IMR-90 (cell line): Measurements from ENCODE around the gene LDLRAD3. TPM values are rescaled to one million over a fixed set of nuclear protein-coding genes. Genes with fewer than 3 reads are reported as not detected.

Experiments used
- ATAC-seq: fragments of 200-7000 bp; cut with Tn5 transposase; 2 replicates; pipeline ENCODE4 v1.9.1; 2020; ENCODE audit warnings: low read depth, mild to moderate bottlenecking, moderate library complexity
- BruUV-seq: library from RNA; stranded (reverse); fragments of 400-500 nt; replicated peaks from 2 replicates; lab custom pipeline; 2021; lab: Mats Ljungman, UMichigan
- CTCF ChIA-PET: fragments of 300-600 bp; formaldehyde crosslinking; extraction: SDS; loops from one replicate; lab custom pipeline; 2021; ENCODE audit warnings: antibody characterized with exemption; lab: Yijun Ruan, JAX
- POLR2A ChIA-PET: fragments of 300-600 bp; sonication (Branson Sonifier 250); formaldehyde crosslinking; loops from one replicate; lab custom pipeline; 2022; ENCODE audit warnings: antibody characterized with exemption; ENCODE audit not compliant: unreplicated experiment; lab: Charles Lee
- DNase-seq: peaks from one replicate; pipeline ENCODE4 v3.0.0; 2013
- H2AFZ ChIP-seq: replicated peaks from 2 replicates; pipeline ENCODE3; 2013; ENCODE audit warnings: low read length, mild to moderate bottlenecking; ENCODE audit not compliant: poor library complexity
- H2AK5ac ChIP-seq: 2 replicates; pipeline ENCODE4 v1.6.1; 2013; ENCODE audit warnings: low read depth, low read length, inconsistent platforms
- H2AK9ac ChIP-seq: replicated peaks from 2 replicates; pipeline ENCODE3; 2013; ENCODE audit warnings: mild to moderate bottlenecking, low read depth, low read length, moderate library complexity; ENCODE audit not compliant: poor library complexity
- H2BK120ac ChIP-seq: 2 replicates; pipeline ENCODE4 v1.6.1; 2013; ENCODE audit warnings: low read depth, low read length, inconsistent platforms
- H2BK15ac ChIP-seq: 3 replicates; pipeline ENCODE4 v1.6.1; 2013; ENCODE audit warnings: low read depth, low read length, inconsistent platforms
- H2BK20ac ChIP-seq: 2 replicates; pipeline ENCODE4 v1.6.1; 2013; ENCODE audit warnings: low read depth, mild to moderate bottlenecking, inconsistent platforms, low read length, moderate library complexity
- H2BK5ac ChIP-seq: 2 replicates; pipeline ENCODE4 v1.6.1; 2013; ENCODE audit warnings: mild to moderate bottlenecking, low read depth, low read length, inconsistent platforms; ENCODE audit not compliant: poor library complexity, severe bottlenecking
- H3K14ac ChIP-seq: replicated peaks from 2 replicates; pipeline ENCODE4 v1.6.1; 2013; ENCODE audit warnings: low read depth, low read length, inconsistent platforms
- H3K18ac ChIP-seq: 2 replicates; pipeline ENCODE4 v1.6.1; 2013; ENCODE audit warnings: low read depth, low read length, control low read depth
- H3K23ac ChIP-seq: 2 replicates; pipeline ENCODE4 v1.6.1; 2013; ENCODE audit warnings: low read depth, low read length, inconsistent platforms
- H3K27ac ChIP-seq: 2 replicates; pipeline ENCODE4 v1.5.1; 2013; ENCODE audit warnings: mild to moderate bottlenecking, control low read depth, low read length; ENCODE audit not compliant: insufficient read depth
- H3K27me3 ChIP-seq: 2 replicates; pipeline ENCODE4 v1.6.1; 2013; ENCODE audit warnings: low read length; ENCODE audit not compliant: control insufficient read depth, insufficient read depth
- H3K36me3 ChIP-seq: 2 replicates; pipeline ENCODE4 v1.6.1; 2013; ENCODE audit warnings: low read length, mixed read lengths; ENCODE audit not compliant: control insufficient read depth, insufficient read depth
- H3K4ac ChIP-seq: 2 replicates; pipeline ENCODE4 v1.6.1; 2013; ENCODE audit warnings: low read depth, low read length, inconsistent platforms
- H3K4me1 ChIP-seq: 2 replicates; pipeline ENCODE4 v1.6.1; 2013; ENCODE audit warnings: low read length, mixed read lengths; ENCODE audit not compliant: control insufficient read depth, insufficient read depth
- H3K4me2 ChIP-seq: 2 replicates; pipeline ENCODE4 v1.6.1; 2013; ENCODE audit warnings: low read depth, mild to moderate bottlenecking, control low read depth, low read length, moderate library complexity
- H3K4me3 ChIP-seq: 2 replicates; pipeline ENCODE4 v1.5.1; 2013; ENCODE audit warnings: low read depth, mild to moderate bottlenecking, control low read depth, low read length, moderate library complexity; ENCODE audit not compliant: insufficient read depth
- H3K56ac ChIP-seq: 2 replicates; pipeline ENCODE4 v1.6.1; 2013; ENCODE audit warnings: low read length, inconsistent platforms; ENCODE audit not compliant: insufficient read depth; ENCODE audit errors: extremely low read depth
- H3K79me1 ChIP-seq, 2 experiments: 2 replicates each; pipeline ENCODE4 v1.6.1; 2013; ENCODE audit warnings: low read length in 2 of 2, inconsistent platforms in 1 of 2, low read depth in 1 of 2
- H3K9ac ChIP-seq: 2 replicates; pipeline ENCODE4 v1.6.1; 2013; ENCODE audit warnings: low read depth, low read length, control low read depth
- H3K9me1 ChIP-seq: 2 replicates; pipeline ENCODE4 v1.6.1; 2013; ENCODE audit warnings: low read length, inconsistent platforms; ENCODE audit not compliant: insufficient read depth
- H3K9me3 ChIP-seq: 2 replicates; pipeline ENCODE4 v1.6.1; 2013; ENCODE audit warnings: low read length; ENCODE audit not compliant: control insufficient read depth, insufficient read depth
- H4K20me1 ChIP-seq: 2 replicates; pipeline ENCODE4 v1.6.1; 2013; ENCODE audit warnings: low read length, inconsistent platforms; ENCODE audit not compliant: insufficient read depth
- H4K5ac ChIP-seq: 2 replicates; pipeline ENCODE4 v1.6.1; 2013; ENCODE audit warnings: mild to moderate bottlenecking, low read depth, low read length, control low read depth
- H4K8ac ChIP-seq, 2 experiments: 2 replicates each; pipeline ENCODE4 v1.6.1; 2013; ENCODE audit warnings: low read depth in 2 of 2, low read length in 2 of 2, control low read depth in 1 of 2, inconsistent platforms in 1 of 2
- H4K91ac ChIP-seq: 2 replicates; pipeline ENCODE4 v1.6.1; 2013; ENCODE audit warnings: low read depth, low read length, inconsistent platforms; ENCODE audit not compliant: insufficient read depth
- BHLHE40 ChIP-seq: fragments of 150-350 bp; IDR thresholded peaks from 2 replicates; pipeline ENCODE4 v1.6.1; 2016; ENCODE audit warnings: mild to moderate bottlenecking, low read depth, low read length
- CEBPB ChIP-seq: IDR thresholded peaks from 2 replicates; pipeline ENCODE4 v1.6.1; 2012; ENCODE audit warnings: low read depth, low read length, improper control_type of control experiment
- CHD1 ChIP-seq: IDR thresholded peaks from 2 replicates; pipeline ENCODE4 v1.6.1; 2012; ENCODE audit warnings: low read depth, low read length, improper control_type of control experiment
- CTCF ChIP-seq: conservative IDR thresholded peaks from 2 replicates; pipeline ENCODE4 v1.5.1; 2012; ENCODE audit warnings: mild to moderate bottlenecking, low read depth, low read length, improper control_type of control experiment
- ELK1 ChIP-seq: fragments of 150-350 bp; IDR thresholded peaks from 2 replicates; pipeline ENCODE4 v1.6.1; 2016; ENCODE audit warnings: low read depth, mild to moderate bottlenecking, low read length, moderate library complexity, borderline replicate concordance
- FOS ChIP-seq: fragments of 150-350 bp; IDR thresholded peaks from 2 replicates; pipeline ENCODE4 v1.6.1; 2016; ENCODE audit warnings: low read depth, low read length
- MXI1 ChIP-seq: IDR thresholded peaks from 2 replicates; pipeline ENCODE4 v1.6.1; 2012; ENCODE audit warnings: low read depth, mild to moderate bottlenecking, low read length, moderate library complexity, borderline replicate concordance
- POLR2A ChIP-seq: IDR thresholded peaks from 2 replicates; pipeline ENCODE4 v1.6.1; 2012; ENCODE audit warnings: mild to moderate bottlenecking, low read depth, low read length
- RAD21 ChIP-seq: IDR thresholded peaks from 2 replicates; pipeline ENCODE4 v1.6.1; 2012; ENCODE audit warnings: low read length, improper control_type of control experiment
- RCOR1 ChIP-seq: IDR thresholded peaks from 2 replicates; pipeline ENCODE4 v1.6.1; 2012; ENCODE audit warnings: mild to moderate bottlenecking, low read length, improper control_type of control experiment; ENCODE audit not compliant: insufficient replicate concordance
- RFX5 ChIP-seq: IDR thresholded peaks from 2 replicates; pipeline ENCODE4 v1.8.0; 2012; ENCODE audit warnings: low read depth, mild to moderate bottlenecking, low read length, moderate library complexity
- SMC3 ChIP-seq: fragments of 150-350 bp; IDR thresholded peaks from 2 replicates; pipeline ENCODE4 v1.6.1; 2016; ENCODE audit warnings: low read depth, mild to moderate bottlenecking, antibody characterized with exemption, low read length, moderate library complexity
- USF2 ChIP-seq: fragments of 150-350 bp; IDR thresholded peaks from 2 replicates; pipeline ENCODE4 v1.6.1; 2017; ENCODE audit warnings: mild to moderate bottlenecking, antibody characterized with exemption, low read length, low read depth
- WGBS, 2 experiments: methylation state at CpG; one replicate each; pipeline versions ENCODE4 v1.1.5 to v1.1.7; 2013; ENCODE audit warnings: missing lambda C conversion rate in 2 of 2; ENCODE audit not compliant: insufficient read length in 1 of 2; ENCODE audit errors: extremely low coverage in 2 of 2; 5-methylcytosine and 5-hydroxymethylcytosine counted together
- dilution Hi-C: fragments of 300-500 bp; cut with HindIII; formaldehyde crosslinking; loops from one replicate; pipeline ENCODE4 v1.14.3; 2018; ENCODE audit warnings: low sequenced_read_pairs; ENCODE audit not compliant: unreplicated experiment
- in situ Hi-C: fragments of 300-500 bp; cut with MboI; formaldehyde crosslinking; loops from 3 replicates; pipeline ENCODE4 v1.14.3; 2019; ENCODE audit warnings: low sequenced_read_pairs, inconsistent platforms, mixed read lengths
- intact Hi-C: fragments of 100-400 bp; cut with micrococcal nuclease; formaldehyde crosslinking; loops from 2 replicates; pipeline ENCODE4 v1.10.0; 2022
- polyA plus RNA-seq, 3 experiments: library from polyadenylated mRNA; depleted of rRNA; stranded (reverse); fragments of >200 nt; gene quantifications; 2 replicates each; pipeline ENCODE4 v1.2.3, GENCODE V29; 2012; ENCODE audit warnings: low replicate concordance in 1 of 3
- total RNA-seq: library from RNA; depleted of rRNA; stranded (reverse); fragments of >200 nt; gene quantifications from 2 replicates; pipeline ENCODE4 v1.2.3, GENCODE V29; 2012

The LDLRAD3 gene
- total and polyA plus RNA-seq, 2 of the 4 experiments (the other 2 are of a cell fraction) = 2.7 to 6.4 TPM

- no peaks in the 10 kb centered on the region for H3K9me1 ChIP-seq
- ChIA-PET POLR2A (no interaction called here), CTCF (no interaction called here)
- in situ Hi-C loops = no loop called here
- H2BK120ac ChIP-seq = no peak overlapping the region
- no peak overlapping the region for H2BK5ac ChIP-seq
- no peaks in the 10 kb centered on the region for H3K27me3 ChIP-seq
- H4K91ac ChIP-seq = no peak overlapping the region
- dilution Hi-C loops = no loop called here
- no peak overlapping the region for H3K9ac ChIP-seq
- no peak for TF ChIP-seq POLR2A
- no peak for TF ChIP-seq CTCF
- no peak for TF ChIP-seq MXI1
- no peak for TF ChIP-seq USF2
- no peak for TF ChIP-seq ELK1
- TF ChIP-seq CHD1 = no peak
- TF ChIP-seq RFX5 = no peak
- no peak for TF ChIP-seq SMC3
- TF ChIP-seq FOS = no peak
- no peak for TF ChIP-seq CEBPB
- no peak for TF ChIP-seq RAD21
- TF ChIP-seq RCOR1 = no peak
- no peak for TF ChIP-seq BHLHE40
- peaks cover 2% of the 10 kb centered on the region for H3K36me3 ChIP-seq
- no peak overlapping the region for H3K14ac ChIP-seq
- H4K20me1 ChIP-seq = no peaks in the 10 kb centered on the region
- no peaks in the 10 kb centered on the region for H3K4me1 ChIP-seq
- no peak overlapping the region for H3K23ac ChIP-seq
- H2BK20ac ChIP-seq = no peak overlapping the region
- H2AK9ac ChIP-seq = no peak overlapping the region
- H2AFZ ChIP-seq = no peak overlapping the region
- no peaks in the 10 kb centered on the region for H3K79me1 ChIP-seq
- no peaks in the 10 kb centered on the region for H3K9me3 ChIP-seq
- no peak overlapping the region for H3K4me2 ChIP-seq
- no peak overlapping the region for H4K8ac ChIP-seq
- no peak overlapping the region for H4K5ac ChIP-seq
- H3K56ac ChIP-seq = no peak overlapping the region
- WGBS, 2 experiments = 100% methylated on average over 3 of the region's 7 CpGs; no CpG with 5 or more reads in 1 of the 2 experiments
- intact Hi-C loops = no loop called here
- H2BK15ac ChIP-seq = no peak overlapping the region
- no peak overlapping the region for H2AK5ac ChIP-seq
- no peak overlapping the region for H3K4ac ChIP-seq
- no peak overlapping the region for H3K18ac ChIP-seq
- no peak overlapping the region for H3K4me3 ChIP-seq
- H3K27ac ChIP-seq = no peak overlapping the region
- ATAC-seq = no peak
- no peak for DNase-seq
- no TSS peak for BruUV-seq
Observed at GRCh38 chr11:36114095-36114494, 170.2 kb downstream of the LDLRAD3 start.
